HG03558 (cell line): Measurements from ENCODE around the gene NFATC2.
"Not testable (repeated sequence)": the region's sequence is repeated elsewhere in the genome, so short reads cannot be mapped to it uniquely, and the experiment has no call there.

Experiments used
- ATAC-seq: cut with Tn5 transposase; IDR thresholded peaks from one replicate; pipeline ENCODE4 v1.9.1; 2021; ENCODE audit warnings: moderate number of reproducible peaks; ENCODE audit not compliant: unreplicated experiment; ENCODE audit errors: extremely low read depth

NFATC2 gene

DNA sequence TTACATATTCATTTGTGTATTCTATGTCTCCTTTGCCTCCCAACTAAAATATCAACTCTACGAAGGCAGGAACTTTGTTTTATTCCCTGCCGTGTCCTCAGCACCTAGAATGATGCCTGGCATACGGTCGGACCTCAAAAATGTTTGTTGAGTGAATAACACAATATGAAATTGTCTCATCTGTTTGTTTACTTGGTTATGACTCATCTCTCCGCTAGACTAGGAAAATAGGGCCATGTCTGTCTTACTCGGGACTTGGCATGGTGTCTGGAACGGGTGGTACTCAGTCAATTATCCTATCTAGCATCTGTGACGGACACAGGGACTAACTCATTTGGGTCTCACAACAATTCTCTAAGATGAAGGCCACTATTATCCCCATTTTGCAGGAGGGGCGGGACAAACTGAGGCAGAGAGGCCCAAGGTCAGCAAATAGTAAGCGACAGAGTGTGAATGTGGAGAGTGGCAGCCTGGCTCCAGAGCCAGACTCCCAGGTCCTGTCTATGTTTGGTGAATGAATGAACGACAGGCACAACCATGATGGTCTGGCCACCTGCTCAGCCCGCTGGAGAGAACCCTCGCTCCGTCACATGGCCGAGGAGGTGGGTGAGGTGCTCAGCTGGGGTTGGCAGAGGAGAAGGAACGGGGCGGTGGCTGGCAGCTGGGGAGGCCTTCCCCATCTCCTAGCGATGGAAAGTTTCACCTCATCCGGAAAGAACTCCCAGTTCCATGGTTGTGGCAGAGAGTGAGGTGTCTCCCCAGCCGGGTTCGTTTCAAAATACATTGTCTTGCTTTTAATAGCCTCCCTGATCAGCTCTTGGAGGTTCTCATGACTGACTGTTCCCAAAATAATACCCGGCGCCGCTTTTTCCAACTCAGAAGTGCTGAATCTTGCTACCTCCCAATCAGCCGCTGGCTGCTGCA is 27.6 kb upstream of the NFATC2 start:
- ATAC-seq, result no peak

GRCh38 chr20:51568533-51568932 is 26.0 kb upstream of the NFATC2 start:
- ATAC-seq, result not testable (repeated sequence)

- ATAC-seq, result no peak
Observed at GRCh38 chr20:51567622-51568021, 25.1 kb upstream of the NFATC2 start.

DNA sequence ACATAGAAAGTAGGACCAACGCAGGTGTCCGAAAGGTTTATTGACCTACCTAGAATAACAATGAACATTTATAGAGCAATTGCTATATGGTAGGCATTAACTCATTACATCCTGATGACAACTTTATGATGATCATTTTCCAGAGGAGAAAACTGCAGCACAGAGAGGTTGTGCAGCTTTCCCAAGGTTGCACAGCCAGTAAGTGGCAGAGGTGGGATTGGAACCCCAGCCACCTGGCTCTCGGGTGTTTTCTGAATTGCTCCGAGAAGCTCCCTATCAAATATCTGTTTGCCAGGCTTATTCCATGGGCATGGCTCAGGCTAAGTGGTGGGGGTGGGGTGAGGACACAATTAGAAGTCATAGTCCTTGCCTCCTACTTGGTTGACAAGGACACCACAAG is 24.1 kb upstream of the NFATC2 start:
- ATAC-seq, result no peak

- no peak for ATAC-seq
Observed at GRCh38 chr20:51565298-51566144, 23.0 kb upstream of the NFATC2 start.

DNA sequence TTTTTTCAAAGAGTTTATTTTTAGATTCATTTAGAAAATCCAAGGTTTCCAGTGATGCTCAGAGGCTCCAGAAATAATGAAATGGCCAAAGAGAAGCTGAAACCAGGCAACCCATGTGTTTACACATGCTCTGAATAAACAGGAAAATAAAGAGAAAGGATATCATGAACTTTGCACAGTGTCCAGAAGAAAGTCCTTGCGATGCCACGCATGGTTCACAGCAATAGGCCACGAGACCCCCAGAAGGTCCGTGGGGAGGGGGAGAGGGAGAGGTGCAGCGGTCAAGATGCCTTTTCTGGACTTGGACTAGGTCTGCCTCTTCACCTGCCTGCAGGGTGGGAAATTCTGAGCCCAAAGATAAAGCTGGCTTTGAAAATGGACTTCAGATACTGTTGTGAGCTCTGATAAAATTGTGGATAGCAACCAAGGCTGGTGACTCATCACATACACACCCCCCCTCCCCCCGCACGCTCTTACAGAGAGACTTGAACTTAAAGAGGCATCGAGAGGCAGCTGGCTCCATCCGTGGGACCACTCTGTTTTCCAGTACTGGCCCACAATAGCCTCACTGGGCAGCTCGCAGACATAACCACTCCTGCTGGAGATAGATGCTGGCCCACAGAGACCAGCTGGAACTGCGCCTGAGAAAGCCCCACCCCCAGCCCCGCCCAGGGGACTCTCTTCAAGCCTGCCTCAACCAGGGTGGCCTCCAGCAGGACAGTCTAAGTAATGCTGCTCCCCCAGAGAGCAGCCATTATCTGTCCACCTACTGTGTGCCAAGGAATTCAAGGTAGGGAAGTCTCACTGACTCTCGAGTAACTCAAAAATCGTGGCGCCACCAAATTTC is 21.2 kb upstream of the NFATC2 start:
- no peak for ATAC-seq

- no peak for ATAC-seq
Observed at GRCh38 chr20:51563174-51563485, 20.6 kb upstream of the NFATC2 start.

GRCh38 chr20:51562332-51563173 is 20.0 kb upstream of the NFATC2 start:
- no peak for ATAC-seq

DNA sequence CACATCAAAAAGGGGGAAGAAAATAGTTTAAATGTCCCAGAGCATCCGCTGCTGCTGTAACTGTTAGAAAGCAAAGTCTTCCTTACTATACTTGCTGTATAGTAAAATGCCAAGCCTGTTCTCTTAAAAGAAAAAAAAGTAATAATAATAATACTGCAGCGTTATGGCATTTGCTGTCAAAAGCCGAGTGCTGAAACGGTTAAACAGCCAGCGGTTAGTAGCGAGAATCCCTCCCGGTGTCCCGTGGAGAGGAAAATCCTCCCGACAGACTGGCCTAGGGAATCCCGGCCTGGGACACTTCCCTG is 19.5 kb upstream of the NFATC2 start:
- ATAC-seq, result no peak

DNA sequence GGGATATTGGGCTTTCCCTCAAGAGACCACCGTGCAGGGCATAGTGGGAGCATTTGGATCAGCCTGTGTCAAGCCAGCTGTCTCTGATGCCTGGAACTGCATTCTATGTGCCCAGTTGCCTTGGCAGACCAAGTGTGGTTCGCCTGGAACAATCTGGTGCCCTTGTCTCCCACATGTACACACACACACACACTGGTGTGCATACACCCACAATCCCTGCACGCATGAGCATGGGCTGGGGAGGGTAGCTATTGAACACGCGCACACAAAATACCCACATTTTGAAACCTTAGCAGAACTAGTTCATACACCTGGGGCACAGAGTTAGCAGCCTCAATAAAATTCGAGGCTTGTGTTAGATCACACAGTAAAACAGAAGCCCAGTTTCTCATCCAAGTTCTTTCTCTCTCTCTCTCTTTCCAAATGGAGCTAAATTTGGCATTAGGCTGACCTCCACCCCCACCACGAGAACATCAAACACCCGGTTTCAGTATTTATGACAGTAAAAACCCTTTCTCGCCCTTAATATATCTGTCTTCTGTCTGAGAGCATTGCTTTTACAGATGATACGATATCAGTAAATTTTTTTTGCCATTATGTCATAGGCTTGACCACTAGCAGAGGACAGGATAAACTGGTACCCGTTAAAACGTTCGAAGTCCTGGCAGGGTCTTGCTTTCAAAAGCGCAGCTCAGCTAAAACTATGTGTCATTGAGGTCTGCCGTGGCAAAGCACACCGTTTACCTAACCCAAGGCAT is 18.2 kb upstream of the NFATC2 start:
- no peak for ATAC-seq

GRCh38 chr20:51560042-51560441 is 17.5 kb upstream of the NFATC2 start:
- no peak for ATAC-seq

DNA sequence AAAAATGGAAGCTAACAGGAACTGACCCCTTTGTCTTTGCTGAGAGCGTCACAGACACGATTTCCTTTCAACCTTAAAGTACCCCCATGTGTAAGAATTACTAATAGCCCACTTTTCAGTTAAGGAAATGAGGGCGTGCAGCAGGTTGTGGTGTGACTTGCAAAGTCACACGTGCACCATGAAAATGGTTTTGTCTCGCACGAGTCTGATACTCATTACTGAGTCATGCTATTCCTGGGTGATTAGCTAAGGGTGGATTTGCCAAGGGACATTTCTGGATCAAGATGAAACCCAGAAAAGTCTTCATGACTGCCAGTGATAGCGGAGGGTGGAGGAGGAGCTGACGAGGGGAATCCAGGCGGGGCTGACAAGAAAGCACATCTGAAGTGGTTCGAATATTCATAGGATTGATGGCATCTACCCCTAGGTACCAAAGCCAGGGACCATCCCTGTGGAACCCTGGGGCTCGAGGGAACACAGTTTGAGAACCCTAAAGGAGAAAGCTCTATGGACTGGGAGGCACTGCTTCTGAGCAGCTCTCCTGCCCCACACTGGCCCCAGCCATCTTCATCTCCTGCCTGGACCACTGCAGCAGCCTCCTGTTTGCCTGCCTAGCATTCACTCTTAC is 12.1 kb upstream of the NFATC2 start:
- ATAC-seq, result no peak

GRCh38 chr20:51553897-51554486 is 11.5 kb upstream of the NFATC2 start:
- no peak for ATAC-seq

- no peak for ATAC-seq
Observed at GRCh38 chr20:51551186-51551585, 8.7 kb upstream of the NFATC2 start.

DNA sequence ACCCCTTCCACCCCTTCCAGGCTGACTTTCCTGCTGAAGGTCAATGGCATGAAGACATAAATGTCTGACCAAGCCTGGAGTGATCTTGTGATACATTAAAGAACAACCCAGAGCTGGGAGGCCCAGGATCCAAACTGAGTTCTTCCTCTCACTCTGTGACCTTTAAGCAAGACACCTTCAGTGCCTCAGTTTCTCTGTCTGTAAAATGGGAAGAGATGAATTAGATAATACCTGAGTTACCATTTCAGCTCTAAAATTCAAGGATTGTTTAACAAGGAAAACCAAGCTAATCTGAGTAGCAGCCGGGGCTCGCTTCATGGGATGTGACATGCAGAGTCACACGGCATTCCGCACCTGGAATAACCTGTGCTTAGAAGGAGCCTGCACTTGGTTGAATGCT is 7.0 kb upstream of the NFATC2 start:
- ATAC-seq, result no peak

- no peak for ATAC-seq
Observed at GRCh38 chr20:51547951-51548350, 5.4 kb upstream of the NFATC2 start.

- no peak for ATAC-seq
Observed at GRCh38 chr20:51545515-51545914, 3.0 kb upstream of the NFATC2 start.

DNA sequence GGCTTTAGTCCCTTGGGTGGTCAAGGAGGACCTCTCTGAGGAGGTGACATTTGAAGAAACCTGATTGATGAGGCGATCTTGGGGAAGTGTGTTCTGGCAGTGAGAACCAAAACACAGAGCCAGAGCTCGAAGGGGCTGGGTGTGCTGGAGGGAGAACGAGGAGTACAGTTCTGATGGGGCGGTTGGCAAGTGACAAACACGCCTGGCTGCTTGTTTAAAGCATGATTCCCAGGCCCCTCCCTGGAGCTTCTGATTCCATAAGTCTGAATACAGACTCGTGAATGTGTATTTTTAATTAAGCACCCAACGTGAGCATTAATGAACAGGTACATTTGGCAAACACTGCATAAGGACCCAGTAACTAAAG is 886 bp upstream of the NFATC2 start:
- ATAC-seq, result no peak
